ENCODE measurements around the gene EPC2. TPM values are rescaled to one million over a fixed set of nuclear protein-coding genes. Genes with fewer than 3 reads are reported as not detected.

Gene EPC2
- total and polyA plus RNA-seq, 4 donors = 11.1 to 43.6 (median 27.6) TPM

DNA sequence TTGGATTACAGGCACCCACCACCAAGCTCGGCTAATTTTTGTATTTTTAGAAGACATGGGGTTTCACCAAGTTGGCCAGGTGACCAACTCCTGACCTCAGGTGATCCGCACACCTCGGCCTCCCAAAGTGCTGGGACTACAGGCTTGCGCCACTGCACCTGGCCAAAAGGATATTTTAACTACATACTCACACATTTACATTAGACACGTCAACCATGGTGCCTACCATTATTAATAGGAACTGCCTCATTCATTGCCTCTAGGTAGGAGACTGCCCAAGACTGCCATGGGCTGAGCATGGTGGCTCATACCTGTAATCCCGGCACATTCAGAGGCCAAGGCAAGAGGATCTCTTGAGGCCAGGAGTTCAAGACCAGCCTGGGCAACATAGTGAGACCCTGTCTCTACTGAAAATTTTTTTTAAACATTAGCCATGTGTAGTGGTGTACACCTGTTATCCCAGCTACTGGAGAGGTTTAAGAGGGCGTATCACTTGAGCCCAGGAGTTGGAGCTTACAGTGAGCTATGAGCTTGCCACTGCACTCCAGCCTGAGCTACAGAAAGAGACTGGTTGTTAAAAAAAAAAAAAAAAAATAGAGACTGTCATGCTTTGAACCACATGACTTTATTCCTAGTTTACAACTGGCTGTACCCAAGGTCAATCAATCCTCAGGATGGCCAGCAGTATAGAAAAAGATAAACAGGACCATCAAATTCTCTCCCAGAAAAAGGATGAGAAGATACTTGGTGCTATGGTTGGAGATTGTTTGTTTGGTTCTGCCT lies 31.1 kb upstream of the EPC2 start:
- Histone ChIP-seq H3K27me3 (ENCODE audit: control insufficient read depth in 1 of 2, insufficient read depth in 2 of 2, low read length in 1 of 2) (no peaks in the 10 kb centered on the region), H3K4me1 (ENCODE audit: control insufficient read depth in 1 of 2, insufficient read depth in 2 of 2, low read length in 2 of 2) (peaks cover 2 to 17% of the 10 kb centered on the region in 2 donors), H3K4me3 (ENCODE audit: low read length in 2 of 2) (no peak overlapping the region), H3K9me3 (ENCODE audit: control insufficient read depth, low read length) (no peaks in the 10 kb centered on the region), H3K27ac (ENCODE audit: low read depth in 1 of 2, low read length in 2 of 2) (no peak overlapping the region), H3K36me3 (ENCODE audit: control insufficient read depth in 1 of 2, insufficient read depth in 2 of 2, low read length in 1 of 2) (no peaks in the 10 kb centered on the region)
- intact Hi-C loops (cut with DNase I) = no loop called here
- DNase-seq (no peak), ATAC-seq (ENCODE audit: low FRiP score) (no peak)
- 97 to 98% methylated on average over 7 of the region's 7 CpGs for WGBS, 2 donors

DNA sequence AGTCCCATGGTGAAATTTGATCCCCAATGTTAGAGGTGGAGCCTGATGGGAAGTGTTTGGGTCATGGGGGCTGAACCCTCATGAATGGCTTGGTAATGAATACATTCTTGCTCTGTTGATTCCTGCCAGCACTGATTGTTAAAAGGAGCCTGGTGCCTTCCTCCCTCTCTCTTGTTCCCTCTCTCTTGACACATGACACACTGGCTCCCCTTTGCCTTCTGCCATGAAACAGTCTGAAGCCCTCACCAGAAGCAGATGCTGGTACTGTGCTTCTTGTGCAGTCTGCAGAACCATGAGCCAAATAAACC lies 30.6 kb upstream of the EPC2 start:
- DNase-seq = no peak
- peaks cover 2 to 17% of the 10 kb centered on the region in 2 donors for H3K4me1 ChIP-seq (ENCODE audit: control insufficient read depth in 1 of 2, insufficient read depth in 2 of 2, low read length in 2 of 2)
- H3K27ac ChIP-seq (ENCODE audit: low read depth in 1 of 2, low read length in 2 of 2) = no peak overlapping the region
- no peaks in the 10 kb centered on the region for H3K36me3 ChIP-seq (ENCODE audit: control insufficient read depth in 1 of 2, insufficient read depth in 2 of 2, low read length in 1 of 2)
- intact Hi-C loops (cut with DNase I) = no loop called here
- H3K27me3 ChIP-seq (ENCODE audit: control insufficient read depth in 1 of 2, insufficient read depth in 2 of 2, low read length in 1 of 2) = no peaks in the 10 kb centered on the region
- ATAC-seq (ENCODE audit: low FRiP score) = no peak
- no peak overlapping the region for H3K4me3 ChIP-seq (ENCODE audit: low read length in 2 of 2)
- no peaks in the 10 kb centered on the region for H3K9me3 ChIP-seq (ENCODE audit: control insufficient read depth, low read length)

DNA sequence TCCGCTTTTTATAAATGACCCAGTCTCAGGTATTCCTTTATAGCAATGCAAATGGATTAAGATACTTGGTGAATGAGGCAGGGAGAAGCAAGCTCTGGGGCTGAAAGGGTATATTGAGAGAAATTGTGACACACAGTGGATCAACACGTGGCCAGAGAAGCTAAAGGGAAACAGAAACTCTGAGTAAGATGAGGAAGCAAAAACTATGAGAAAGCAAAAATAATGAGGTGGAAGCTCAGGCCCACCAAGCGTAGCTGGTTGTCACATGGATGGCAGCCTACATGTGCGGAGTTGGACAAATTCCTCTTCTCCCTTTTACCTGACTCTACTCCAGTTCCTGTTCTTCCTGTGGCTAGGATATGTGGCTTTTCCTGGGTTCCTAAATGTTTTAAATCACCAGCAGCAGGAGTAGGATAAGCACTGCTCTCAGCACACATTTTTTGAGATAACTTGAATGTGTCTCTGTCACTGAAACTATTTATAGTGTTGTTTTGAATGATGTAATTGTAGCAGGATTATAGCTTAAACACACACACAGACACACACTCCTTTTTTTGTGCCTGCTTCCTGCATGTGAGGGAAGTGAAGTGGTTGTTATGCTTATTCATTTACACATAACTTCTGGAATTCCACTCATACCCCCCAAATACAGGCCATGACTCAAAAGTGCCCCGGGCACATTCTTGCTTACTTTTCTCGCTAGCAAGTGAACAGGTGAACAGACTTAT lies 30.1 kb upstream of the EPC2 start:
- Histone ChIP-seq H3K27ac (ENCODE audit: low read depth in 1 of 2, low read length in 2 of 2) (peak overlapping the region in 1 of 2 donors; percentile 21), H3K27me3 (ENCODE audit: control insufficient read depth in 1 of 2, insufficient read depth in 2 of 2, low read length in 1 of 2) (no peaks in the 10 kb centered on the region), H3K36me3 (ENCODE audit: control insufficient read depth in 1 of 2, insufficient read depth in 2 of 2, low read length in 1 of 2) (no peaks in the 10 kb centered on the region), H3K4me1 (ENCODE audit: control insufficient read depth in 1 of 2, insufficient read depth in 2 of 2, low read length in 2 of 2) (peaks cover 2 to 15% of the 10 kb centered on the region in 2 donors), H3K9me3 (ENCODE audit: control insufficient read depth, low read length) (no peaks in the 10 kb centered on the region), H3K4me3 (ENCODE audit: low read length in 2 of 2) (no peak overlapping the region)
- WGBS, 2 donors = 17 to 20% methylated on average over 6 of the region's 6 CpGs
- ATAC-seq (ENCODE audit: low FRiP score) = peak; percentile 46
- peak in 1 of 2 donors; percentile 44 for DNase-seq
- intact Hi-C loops (cut with DNase I) = no loop called here

DNA sequence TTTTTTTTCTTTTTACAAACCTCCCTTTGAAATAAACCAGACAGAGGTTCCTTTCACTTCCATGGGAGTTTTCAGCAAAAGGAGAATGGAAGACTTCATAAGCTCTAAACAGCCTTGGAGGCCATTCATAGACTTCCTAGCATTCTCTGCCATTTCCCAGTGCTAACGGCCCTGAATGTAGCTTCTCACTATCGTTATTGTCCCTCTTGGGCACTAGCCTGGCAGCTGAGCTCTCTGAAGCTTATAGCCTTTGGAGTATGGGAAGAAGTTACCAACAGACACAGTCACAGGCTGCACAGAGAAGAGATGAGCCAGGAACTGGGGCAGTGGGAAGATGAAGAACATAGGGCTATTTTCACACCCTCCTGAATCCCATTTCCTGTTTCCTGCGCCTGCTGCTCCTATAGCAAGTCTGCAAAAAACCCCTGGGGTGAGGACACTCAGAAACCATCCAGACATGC lies 29.1 kb upstream of the EPC2 start:
- H3K27me3 ChIP-seq (ENCODE audit: control insufficient read depth in 1 of 2, insufficient read depth in 2 of 2, low read length in 1 of 2) = no peaks in the 10 kb centered on the region
- intact Hi-C loops (cut with DNase I) = no loop called here
- H3K9me3 ChIP-seq (ENCODE audit: control insufficient read depth, low read length) = no peaks in the 10 kb centered on the region
- H3K27ac ChIP-seq (ENCODE audit: low read depth in 1 of 2, low read length in 2 of 2) = peak overlapping the region in 1 of 2 donors; percentile 25
- no peaks in the 10 kb centered on the region for H3K36me3 ChIP-seq (ENCODE audit: control insufficient read depth in 1 of 2, insufficient read depth in 2 of 2, low read length in 1 of 2)
- WGBS, 2 donors = 39 to 43% methylated on average over 3 of the region's 3 CpGs
- ATAC-seq (ENCODE audit: low FRiP score) (no peak), DNase-seq (no peak)
- H3K4me1 ChIP-seq (ENCODE audit: control insufficient read depth in 1 of 2, insufficient read depth in 2 of 2, low read length in 2 of 2) = peaks cover 2 to 15% of the 10 kb centered on the region in 2 donors
- no peak overlapping the region for H3K4me3 ChIP-seq (ENCODE audit: low read length in 2 of 2)

DNA sequence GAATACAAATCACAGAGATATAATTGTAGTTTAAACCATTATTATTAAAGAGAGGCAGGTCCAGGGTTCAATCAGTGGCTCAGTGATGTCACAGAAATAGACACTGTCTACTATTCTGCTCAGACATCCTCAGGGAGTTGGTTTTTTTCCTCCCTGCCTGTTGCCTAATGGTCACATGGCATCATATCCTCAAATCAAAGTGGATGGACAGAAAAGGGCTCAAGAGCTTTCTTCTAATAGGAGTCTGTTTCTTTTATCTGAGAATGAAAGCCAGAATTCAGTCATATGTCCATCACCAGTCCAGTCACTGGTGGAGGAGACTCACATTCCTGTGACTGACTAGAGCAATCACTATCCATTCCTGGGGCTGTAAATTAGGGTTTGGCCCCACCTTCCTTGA lies 27.9 kb upstream of the EPC2 start:
- no peak overlapping the region for H3K27ac ChIP-seq (ENCODE audit: low read depth in 1 of 2, low read length in 2 of 2)
- no peaks in the 10 kb centered on the region for H3K27me3 ChIP-seq (ENCODE audit: control insufficient read depth in 1 of 2, insufficient read depth in 2 of 2, low read length in 1 of 2)
- H3K36me3 ChIP-seq (ENCODE audit: control insufficient read depth in 1 of 2, insufficient read depth in 2 of 2, low read length in 1 of 2) = no peaks in the 10 kb centered on the region
- peaks cover 2 to 15% of the 10 kb centered on the region in 2 donors for H3K4me1 ChIP-seq (ENCODE audit: control insufficient read depth in 1 of 2, insufficient read depth in 2 of 2, low read length in 2 of 2)
- ATAC-seq (ENCODE audit: low FRiP score) (no peak), DNase-seq (no peak)
- no peaks in the 10 kb centered on the region for H3K9me3 ChIP-seq (ENCODE audit: control insufficient read depth, low read length)
- H3K4me3 ChIP-seq (ENCODE audit: low read length in 2 of 2) = no peak overlapping the region
- intact Hi-C loops (cut with DNase I) = no loop called here

DNA sequence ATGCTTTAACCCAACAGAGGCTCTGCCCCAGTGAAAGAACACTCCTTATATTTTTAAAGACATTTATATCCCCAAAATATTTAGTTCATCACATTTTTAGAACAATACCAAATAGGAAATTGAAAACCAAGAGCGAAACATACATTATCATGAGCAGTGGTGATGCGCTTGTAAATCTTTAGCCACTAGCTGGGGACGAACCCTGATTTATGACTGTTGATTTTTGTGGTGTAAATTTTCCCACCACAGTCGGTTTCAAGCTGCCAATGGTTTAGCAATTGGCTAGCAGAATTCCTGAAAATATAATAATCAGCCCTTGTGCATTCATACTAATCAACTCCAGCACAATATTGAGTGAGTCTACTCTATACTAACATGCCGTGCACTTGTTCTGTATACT lies 27.3 kb upstream of the EPC2 start:
- H3K27ac ChIP-seq (ENCODE audit: low read depth in 1 of 2, low read length in 2 of 2) = no peak overlapping the region
- DNase-seq = no peak
- WGBS, 2 donors = 83 to 87% methylated on average over 5 of the region's 5 CpGs
- ATAC-seq (ENCODE audit: low FRiP score) = no peak
- no peaks in the 10 kb centered on the region for H3K9me3 ChIP-seq (ENCODE audit: control insufficient read depth, low read length)
- H3K4me3 ChIP-seq (ENCODE audit: low read length in 2 of 2) = no peak overlapping the region
- no peaks in the 10 kb centered on the region for H3K36me3 ChIP-seq (ENCODE audit: control insufficient read depth in 1 of 2, insufficient read depth in 2 of 2, low read length in 1 of 2)
- no peaks in the 10 kb centered on the region for H3K27me3 ChIP-seq (ENCODE audit: control insufficient read depth in 1 of 2, insufficient read depth in 2 of 2, low read length in 1 of 2)
- intact Hi-C loops (cut with DNase I) = no loop called here
- H3K4me1 ChIP-seq (ENCODE audit: control insufficient read depth in 1 of 2, insufficient read depth in 2 of 2, low read length in 2 of 2) = peaks cover 2 to 15% of the 10 kb centered on the region in 2 donors

DNA sequence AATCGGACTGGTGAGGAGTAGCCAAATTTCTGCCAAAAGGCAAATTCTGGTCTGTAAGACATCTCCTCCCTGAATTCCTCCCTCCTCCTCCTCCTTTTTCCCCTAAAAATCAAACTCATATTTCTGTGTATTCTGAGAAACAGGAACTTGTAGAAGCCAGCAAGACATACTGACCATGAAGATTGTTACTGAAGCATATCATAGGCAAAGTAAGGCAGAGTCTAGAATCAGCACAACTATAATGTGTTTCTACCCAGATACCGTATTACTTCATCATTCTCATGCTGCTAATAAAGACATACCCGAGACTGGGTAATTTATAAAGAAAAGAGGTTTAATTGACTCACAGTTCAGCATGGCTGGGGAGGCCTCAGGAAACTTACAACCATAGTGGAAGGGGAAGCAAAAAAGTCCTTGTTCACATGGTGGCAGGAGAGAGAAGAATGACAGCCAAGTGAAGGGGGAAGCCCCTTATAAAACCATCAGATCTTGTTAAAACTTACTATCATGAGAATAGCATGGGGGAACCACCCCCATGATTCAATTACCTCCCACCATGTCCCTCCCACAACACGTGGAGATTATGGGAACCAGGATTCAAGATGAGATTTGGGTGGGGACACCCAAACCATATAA lies 24.9 kb upstream of the EPC2 start:
- no peak overlapping the region for H3K27ac ChIP-seq (ENCODE audit: low read depth in 1 of 2, low read length in 2 of 2)
- no peak for DNase-seq
- H3K4me3 ChIP-seq (ENCODE audit: low read length in 2 of 2) = no peak overlapping the region
- peaks cover 2 to 7% of the 10 kb centered on the region in 2 donors for H3K4me1 ChIP-seq (ENCODE audit: control insufficient read depth in 1 of 2, insufficient read depth in 2 of 2, low read length in 2 of 2)
- no peak for ATAC-seq (ENCODE audit: low FRiP score)
- no peaks in the 10 kb centered on the region for H3K36me3 ChIP-seq (ENCODE audit: control insufficient read depth in 1 of 2, insufficient read depth in 2 of 2, low read length in 1 of 2)
- no peaks in the 10 kb centered on the region for H3K27me3 ChIP-seq (ENCODE audit: control insufficient read depth in 1 of 2, insufficient read depth in 2 of 2, low read length in 1 of 2)
- H3K9me3 ChIP-seq (ENCODE audit: control insufficient read depth, low read length) = no peaks in the 10 kb centered on the region
- intact Hi-C loops (cut with DNase I) = no loop called here
- WGBS, 2 donors = 63 to 67% methylated on average over 4 of the region's 4 CpGs

DNA sequence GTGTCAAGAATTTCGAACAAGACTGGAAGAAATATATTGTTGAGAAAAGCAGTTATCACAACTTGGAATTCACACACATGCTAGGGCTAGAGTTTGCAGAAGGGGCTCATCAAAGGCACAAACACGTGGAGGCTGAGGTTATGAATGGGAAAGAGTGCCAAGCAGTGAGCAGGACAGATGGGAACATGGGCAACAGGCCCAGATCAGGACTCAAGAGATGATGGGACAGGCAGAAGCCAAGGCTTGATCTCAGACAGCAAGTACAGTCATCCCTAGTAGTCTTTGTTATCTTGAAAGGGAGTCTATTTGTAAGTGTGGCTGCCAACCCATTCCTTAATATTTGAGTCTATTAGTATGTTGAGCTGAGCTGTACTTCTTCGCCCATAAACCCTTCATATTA lies 22.2 kb upstream of the EPC2 start:
- no peak for DNase-seq
- no peaks in the 10 kb centered on the region for H3K27me3 ChIP-seq (ENCODE audit: control insufficient read depth in 1 of 2, insufficient read depth in 2 of 2, low read length in 1 of 2)
- peaks cover 0 to 2% of the 10 kb centered on the region in 2 donors for H3K4me1 ChIP-seq (ENCODE audit: control insufficient read depth in 1 of 2, insufficient read depth in 2 of 2, low read length in 2 of 2)
- intact Hi-C loops (cut with DNase I) = no loop called here
- no peak overlapping the region for H3K4me3 ChIP-seq (ENCODE audit: low read length in 2 of 2)
- no peaks in the 10 kb centered on the region for H3K36me3 ChIP-seq (ENCODE audit: control insufficient read depth in 1 of 2, insufficient read depth in 2 of 2, low read length in 1 of 2)
- WGBS, 2 donors = 72 to 78% methylated on average over 3 of the region's 3 CpGs
- ATAC-seq (ENCODE audit: low FRiP score) = no peak
- no peaks in the 10 kb centered on the region for H3K9me3 ChIP-seq (ENCODE audit: control insufficient read depth, low read length)
- no peak overlapping the region for H3K27ac ChIP-seq (ENCODE audit: low read depth in 1 of 2, low read length in 2 of 2)

DNA sequence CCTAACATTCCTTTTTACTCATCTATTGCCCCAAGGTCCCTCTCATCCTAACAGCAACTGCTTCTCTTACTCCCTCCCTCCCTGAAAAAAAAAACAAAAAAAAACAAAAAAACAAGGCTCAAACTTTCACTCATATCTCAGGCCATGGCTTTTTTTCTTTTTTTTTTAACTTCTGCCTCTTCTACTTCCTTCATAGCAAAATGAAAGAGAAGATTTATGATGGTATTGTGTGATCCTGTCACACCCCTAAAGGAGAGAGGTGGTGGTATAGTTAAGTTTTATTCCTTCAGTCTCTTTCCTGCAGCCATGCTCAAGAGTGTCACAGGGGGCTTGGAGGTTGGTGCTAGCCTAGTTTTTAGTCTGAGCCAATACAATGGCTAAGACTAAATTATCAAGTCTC lies 21.5 kb upstream of the EPC2 start:
- Histone ChIP-seq H3K4me1 (ENCODE audit: control insufficient read depth in 1 of 2, insufficient read depth in 2 of 2, low read length in 2 of 2) (no peaks in the 10 kb centered on the region), H3K36me3 (ENCODE audit: control insufficient read depth in 1 of 2, insufficient read depth in 2 of 2, low read length in 1 of 2) (no peaks in the 10 kb centered on the region), H3K27me3 (ENCODE audit: control insufficient read depth in 1 of 2, insufficient read depth in 2 of 2, low read length in 1 of 2) (no peaks in the 10 kb centered on the region), H3K4me3 (ENCODE audit: low read length in 2 of 2) (no peak overlapping the region), H3K9me3 (ENCODE audit: control insufficient read depth, low read length) (no peaks in the 10 kb centered on the region), H3K27ac (ENCODE audit: low read depth in 1 of 2, low read length in 2 of 2) (no peak overlapping the region)
- DNase-seq = no peak
- ATAC-seq (ENCODE audit: low FRiP score) = no peak
- intact Hi-C loops (cut with DNase I) = no loop called here
